22Rv1 (cell line): ENCODE results near the gene FMR1.

Experiments
- H3K27ac ChIP-seq: fragments of 450-650 bp; 2 replicates; pipeline ENCODE4 v1.5.1; 2017
- ZFX ChIP-seq: fragments of 450-650 bp; IDR thresholded peaks from 2 replicates; pipeline ENCODE4 v1.6.1; 2017; ENCODE audit warnings: antibody characterized with exemption, borderline replicate concordance
- TF ChIP-seq, protein P1 (sequence below): fragments of 450-650 bp; IDR thresholded peaks from 2 replicates; pipeline ENCODE4 v1.5.1; 2017; ENCODE audit warnings: mild to moderate bottlenecking

Gene FMR1

DNA sequence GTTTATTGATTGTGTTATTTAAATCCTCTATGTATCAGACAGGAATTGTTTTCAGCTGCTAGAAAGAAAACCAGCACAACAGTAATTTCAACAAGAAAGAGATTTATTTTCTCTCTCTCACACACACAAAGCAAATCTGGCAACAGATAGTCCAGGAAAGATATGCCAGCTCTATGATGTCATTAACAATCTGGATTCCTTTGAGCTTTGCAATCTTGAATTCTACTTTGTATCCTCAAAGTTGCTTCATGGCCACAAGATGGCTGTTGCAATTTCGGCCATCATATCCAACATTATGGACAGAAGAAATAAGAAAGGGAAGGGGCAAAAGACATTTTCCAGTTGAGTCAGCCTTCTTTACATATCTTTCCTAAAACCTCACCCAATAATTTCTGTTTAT, 19.8 kb upstream of the FMR1 start:
- H3K27ac ChIP-seq = no peak overlapping the region
- TF ChIP-seq, protein P1, sequence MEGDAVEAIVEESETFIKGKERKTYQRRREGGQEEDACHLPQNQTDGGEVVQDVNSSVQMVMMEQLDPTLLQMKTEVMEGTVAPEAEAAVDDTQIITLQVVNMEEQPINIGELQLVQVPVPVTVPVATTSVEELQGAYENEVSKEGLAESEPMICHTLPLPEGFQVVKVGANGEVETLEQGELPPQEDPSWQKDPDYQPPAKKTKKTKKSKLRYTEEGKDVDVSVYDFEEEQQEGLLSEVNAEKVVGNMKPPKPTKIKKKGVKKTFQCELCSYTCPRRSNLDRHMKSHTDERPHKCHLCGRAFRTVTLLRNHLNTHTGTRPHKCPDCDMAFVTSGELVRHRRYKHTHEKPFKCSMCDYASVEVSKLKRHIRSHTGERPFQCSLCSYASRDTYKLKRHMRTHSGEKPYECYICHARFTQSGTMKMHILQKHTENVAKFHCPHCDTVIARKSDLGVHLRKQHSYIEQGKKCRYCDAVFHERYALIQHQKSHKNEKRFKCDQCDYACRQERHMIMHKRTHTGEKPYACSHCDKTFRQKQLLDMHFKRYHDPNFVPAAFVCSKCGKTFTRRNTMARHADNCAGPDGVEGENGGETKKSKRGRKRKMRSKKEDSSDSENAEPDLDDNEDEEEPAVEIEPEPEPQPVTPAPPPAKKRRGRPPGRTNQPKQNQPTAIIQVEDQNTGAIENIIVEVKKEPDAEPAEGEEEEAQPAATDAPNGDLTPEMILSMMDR = no peak
- no peak for TF ChIP-seq ZFX

DNA sequence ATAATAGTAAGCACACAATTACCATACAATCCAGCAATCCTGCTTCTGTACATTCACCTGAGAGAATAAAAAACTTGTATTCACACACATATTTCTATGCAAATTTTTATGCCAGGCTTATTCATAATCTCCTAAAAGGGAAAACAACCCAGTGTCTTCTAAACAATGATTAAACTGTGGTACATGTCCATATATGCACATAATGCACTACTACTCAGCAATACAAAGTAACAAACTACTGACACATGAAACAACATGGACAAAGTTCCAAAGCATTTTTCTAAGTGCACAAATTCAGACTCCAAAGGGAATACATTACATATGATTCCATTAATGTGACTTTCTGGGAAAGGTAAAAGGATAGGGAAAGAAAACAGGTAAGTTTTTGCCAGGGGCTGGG, 18.0 kb upstream of the FMR1 start:
- H3K27ac ChIP-seq = no peak overlapping the region
- TF ChIP-seq ZFX = no peak
- TF ChIP-seq, protein P1 = no peak

DNA sequence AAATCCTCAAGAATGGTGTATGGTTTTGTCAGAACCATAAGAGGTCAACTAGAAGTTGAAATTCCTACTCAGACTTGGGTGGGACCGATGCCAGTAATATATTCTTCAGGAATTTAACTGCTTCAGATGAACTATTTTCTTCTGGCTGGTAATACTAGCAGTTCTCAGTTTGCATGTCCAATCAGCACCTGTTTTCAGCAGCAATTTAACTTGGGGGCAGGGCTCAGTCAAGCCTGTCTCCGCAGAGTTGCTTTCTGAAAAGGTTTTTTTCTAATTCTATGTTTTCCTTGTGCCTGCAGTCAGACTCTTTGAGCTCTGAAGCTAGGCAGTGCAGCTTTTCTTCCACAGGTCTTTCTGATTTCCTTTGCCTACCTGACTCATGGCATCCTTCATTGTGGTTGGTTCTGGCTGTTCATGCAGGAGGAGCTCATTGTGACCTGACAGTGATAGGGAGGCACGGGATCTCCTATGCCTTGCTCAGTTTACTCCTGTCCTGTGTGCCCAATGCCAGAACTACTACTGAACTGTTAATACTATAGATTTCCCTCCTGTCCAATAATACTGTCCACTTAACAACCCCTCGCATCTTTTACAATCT, 17.3 kb upstream of the FMR1 start:
- TF ChIP-seq ZFX = no peak
- TF ChIP-seq, protein P1 = no peak
- no peak overlapping the region for H3K27ac ChIP-seq

DNA sequence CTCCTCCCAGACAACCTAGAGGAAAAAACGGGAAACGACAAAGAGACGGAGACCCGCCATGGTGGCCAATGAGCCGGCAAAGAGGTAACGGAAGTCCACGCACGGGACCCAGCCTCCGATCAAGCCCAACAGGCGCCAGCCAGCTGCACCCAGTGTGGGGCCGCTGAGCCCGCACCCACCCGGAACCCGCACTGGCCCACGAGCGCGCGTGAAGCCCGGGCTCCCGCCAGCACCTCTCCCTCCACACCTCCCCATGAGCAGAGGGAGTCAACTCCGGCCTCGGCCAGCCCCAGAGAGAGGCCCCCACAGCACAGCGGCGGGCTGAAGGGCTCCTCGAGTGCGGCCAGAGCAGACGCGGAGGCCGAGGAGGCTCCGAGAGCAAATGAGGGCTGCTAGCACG, 14.6 kb upstream of the FMR1 start:
- TF ChIP-seq, protein P1 = no peak
- TF ChIP-seq ZFX = no peak

DNA sequence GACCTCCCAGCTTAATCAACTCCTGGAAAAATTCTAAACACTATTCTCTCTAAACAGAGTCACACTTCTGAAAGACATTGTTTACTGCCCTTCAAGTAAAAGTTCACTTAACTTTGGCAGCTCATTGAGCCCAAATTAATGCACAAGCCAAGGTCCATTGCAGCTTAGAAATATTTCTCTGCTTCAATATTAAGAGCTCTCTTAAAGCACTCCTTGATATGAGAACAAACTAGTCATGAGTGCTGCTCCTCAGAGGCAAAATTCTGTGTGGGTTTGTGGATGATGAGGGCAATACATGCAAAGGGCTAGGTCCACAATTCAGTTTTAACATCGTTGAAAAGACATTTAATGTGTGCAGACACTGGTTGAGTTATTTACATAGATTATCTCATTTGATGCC, 12.8 kb upstream of the FMR1 start:
- no peak overlapping the region for H3K27ac ChIP-seq
- TF ChIP-seq ZFX = no peak
- TF ChIP-seq, protein P1 = no peak

More for the DNA sequence above, 14.6 kb upstream of the FMR1 start:
- no peak overlapping the region for H3K27ac ChIP-seq

DNA sequence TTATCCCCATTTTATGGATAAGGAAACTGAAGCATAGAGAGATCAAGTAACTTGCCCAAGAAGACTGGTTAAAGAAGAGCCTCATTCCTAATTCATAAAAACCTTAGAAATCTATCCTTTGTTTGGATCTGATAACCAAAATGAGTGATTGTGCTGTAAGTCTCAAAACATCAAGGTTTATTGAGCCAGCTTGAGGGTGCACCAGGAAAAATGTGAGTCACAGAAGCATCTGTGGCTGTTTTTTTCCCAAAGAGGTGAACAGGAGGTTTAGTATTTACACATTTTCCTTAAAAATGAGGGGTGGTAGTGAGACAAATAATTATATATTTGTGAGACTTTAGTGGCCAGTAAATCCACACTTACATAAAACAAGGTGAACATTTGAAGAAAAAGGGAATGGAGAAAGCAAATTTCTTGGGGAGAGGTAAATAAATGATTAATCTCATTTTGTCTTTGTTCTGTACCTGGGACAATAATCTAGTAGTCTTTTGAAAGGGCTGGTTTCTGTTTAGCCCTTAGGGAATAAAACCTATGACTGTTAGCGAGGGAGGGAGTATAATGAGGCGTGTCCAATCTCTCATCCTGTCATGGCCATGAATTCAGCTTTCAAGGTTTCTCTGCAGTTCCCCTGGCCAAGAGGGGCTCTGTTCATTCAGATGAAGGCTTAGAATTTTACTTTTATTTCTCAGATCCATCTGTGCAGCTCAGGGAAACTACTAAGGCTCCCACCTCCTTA, 12.2 kb upstream of the FMR1 start:
- H3K27ac ChIP-seq = no peak overlapping the region
- no peak for TF ChIP-seq ZFX
- TF ChIP-seq, protein P1 = no peak

DNA sequence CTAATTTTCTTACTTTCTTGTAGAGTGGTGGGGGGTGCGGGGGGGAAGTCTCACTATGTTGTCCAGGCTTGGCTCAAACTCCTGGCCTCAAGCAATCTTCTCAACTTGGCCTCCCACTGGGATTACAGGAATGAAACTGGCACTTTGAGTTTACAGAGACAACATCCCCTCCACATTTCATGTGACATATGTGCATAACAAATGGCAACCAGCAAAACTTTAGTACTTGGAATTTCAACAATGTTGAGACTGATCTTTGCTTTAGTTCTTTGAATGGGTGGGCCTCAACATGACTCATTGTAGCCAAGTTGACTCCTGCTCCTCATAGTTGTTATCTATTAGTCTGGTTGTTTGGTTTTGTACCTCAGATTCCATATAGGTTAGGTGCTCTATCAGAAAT, 11.4 kb upstream of the FMR1 start:
- TF ChIP-seq ZFX = no peak
- TF ChIP-seq, protein P1 = no peak

More for the DNA sequence above, 11.4 kb upstream of the FMR1 start:
- no peak overlapping the region for H3K27ac ChIP-seq
